RCC 7860 (cell line): ENCODE data around the gene JMJD7.

Experiments used
- DNase-seq: peaks from one replicate; pipeline ENCODE4 v3.0.0-alpha.2; 2015; ENCODE audit warnings: low spot score
- FAIRE-seq: peaks from 2 replicates; lab custom pipeline; 2012; peaks lifted over from hg19 to GRCh38; lab: Jason Lieb, UNC

Gene JMJD7

GRCh38 chr15:41858756-41859155 is 30.9 kb downstream of the JMJD7 start:
- FAIRE-seq (no peak), DNase-seq (no peak)

- no peak for FAIRE-seq
- no peak for DNase-seq
Measured at GRCh38 chr15:41860049-41860828, 32.3 kb downstream of the JMJD7 start.

- no peak for DNase-seq
- FAIRE-seq = no peak
Measured at GRCh38 chr15:41861736-41862356, 34.0 kb downstream of the JMJD7 start.

- no peak for DNase-seq
- no peak for FAIRE-seq
Measured at GRCh38 chr15:41862515-41863116, 34.7 kb downstream of the JMJD7 start.

- FAIRE-seq (no peak), DNase-seq (no peak)
Measured at GRCh38 chr15:41865490-41866055, 37.7 kb downstream of the JMJD7 start.

GRCh38 chr15:41866263-41866703 is 38.4 kb downstream of the JMJD7 start:
- no peak for FAIRE-seq

GRCh38 chr15:41866872-41867579 is 39.1 kb downstream of the JMJD7 start:
- FAIRE-seq = no peak
- no peak for DNase-seq

More at GRCh38 chr15:41866263-41866703, 38.4 kb downstream of the JMJD7 start:
- DNase-seq = no peak

- no peak for DNase-seq
- no peak for FAIRE-seq
Measured at GRCh38 chr15:41868321-41868720, 40.4 kb downstream of the JMJD7 start.

- DNase-seq (no peak), FAIRE-seq (no peak)
Measured at GRCh38 chr15:41869770-41870688, 42.1 kb downstream of the JMJD7 start.

- DNase-seq (peak; percentile 99), FAIRE-seq (peak; percentile 98)
Measured at GRCh38 chr15:41870689-41871081, 42.8 kb downstream of the JMJD7 start.

GRCh38 chr15:41871175-41871905 is 43.4 kb downstream of the JMJD7 start:
- DNase-seq (no peak), FAIRE-seq (no peak)

GRCh38 chr15:41872166-41872747 is 44.4 kb downstream of the JMJD7 start:
- FAIRE-seq (no peak), DNase-seq (no peak)

GRCh38 chr15:41873711-41874110 is 45.8 kb downstream of the JMJD7 start:
- FAIRE-seq (no peak), DNase-seq (no peak)

GRCh38 chr15:41874736-41875135 is 46.8 kb downstream of the JMJD7 start:
- no peak for DNase-seq
- no peak for FAIRE-seq

- FAIRE-seq (no peak), DNase-seq (no peak)
Measured at GRCh38 chr15:41876007-41876406, 48.1 kb downstream of the JMJD7 start.

GRCh38 chr15:41876689-41877088 is 48.8 kb downstream of the JMJD7 start:
- FAIRE-seq (no peak), DNase-seq (no peak)

- DNase-seq = no peak
- no peak for FAIRE-seq
Measured at GRCh38 chr15:41877631-41878354, 49.9 kb downstream of the JMJD7 start.

- no peak for FAIRE-seq
- no peak for DNase-seq
Measured at GRCh38 chr15:41878355-41878699, 50.4 kb downstream of the JMJD7 start.
